ENCODE data around the gene JAKMIP1.

JAKMIP1 gene

GRCh38 chr4:6201580-6202091 lies 1.3 kb upstream of the JAKMIP1 start:
- DNase-seq (ENCODE audit: low read depth): no peak
- no peak overlapping the region for H3K4me3 ChIP-seq (ENCODE audit: low read length)
- no peak for TF ChIP-seq CTCF (IDR thresholded peaks at IDR 0.05; ENCODE audit: insufficient read depth, low read depth, low read length, missing control alignments)

GRCh38 chr4:6200922-6201362 lies 593 bp upstream of the JAKMIP1 start:
- TF ChIP-seq CTCF (IDR thresholded peaks at IDR 0.05; ENCODE audit: insufficient read depth, low read depth, low read length, missing control alignments): no peak
- H3K4me3 ChIP-seq (ENCODE audit: low read length): no peak overlapping the region
- no peak for DNase-seq (ENCODE audit: low read depth)

GRCh38 chr4:6199422-6199921 lies 877 bp downstream of the JAKMIP1 start:
- DNase-seq (ENCODE audit: low read depth): no peak
- H3K4me3 ChIP-seq (ENCODE audit: low read length): no peak overlapping the region
- TF ChIP-seq CTCF (IDR thresholded peaks at IDR 0.05; ENCODE audit: insufficient read depth, low read depth, low read length, missing control alignments): no peak

- no peak for TF ChIP-seq CTCF (IDR thresholded peaks at IDR 0.05; ENCODE audit: insufficient read depth, low read depth, low read length, missing control alignments)
- DNase-seq (ENCODE audit: low read depth): no peak
- H3K4me3 ChIP-seq (ENCODE audit: low read length): no peak overlapping the region
Observed at GRCh38 chr4:6198768-6199421, 1.5 kb downstream of the JAKMIP1 start.

DNA sequence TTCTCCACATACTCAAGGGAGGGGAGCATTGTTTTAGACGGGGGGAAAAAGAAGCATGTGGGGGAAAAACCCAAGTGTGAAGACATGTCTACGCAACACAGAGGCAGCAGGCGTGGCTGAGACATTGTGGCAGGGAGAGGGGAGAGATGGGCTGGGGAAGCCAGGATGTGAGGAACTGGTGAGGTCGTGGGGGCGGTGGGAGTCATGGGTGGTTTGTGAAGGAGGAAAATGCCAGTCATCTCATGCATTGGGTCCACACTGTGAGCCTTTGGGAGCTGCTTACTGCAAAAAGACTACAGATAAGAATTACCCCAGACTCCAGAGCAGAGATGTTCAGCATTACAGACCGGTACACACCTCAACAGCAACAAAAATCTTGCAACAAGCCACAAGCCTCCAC lies 2.1 kb downstream of the JAKMIP1 start:
- no peak for TF ChIP-seq CTCF (IDR thresholded peaks at IDR 0.05; ENCODE audit: insufficient read depth, low read depth, low read length, missing control alignments)

GRCh38 chr4:6197433-6198174 lies 2.7 kb downstream of the JAKMIP1 start:
- no peak for DNase-seq (ENCODE audit: low read depth)
- TF ChIP-seq CTCF (IDR thresholded peaks at IDR 0.05; ENCODE audit: insufficient read depth, low read depth, low read length, missing control alignments): no peak
- H3K4me3 ChIP-seq (ENCODE audit: low read length): no peak overlapping the region

More for the DNA sequence above, 2.1 kb downstream of the JAKMIP1 start:
- no peak for DNase-seq (ENCODE audit: low read depth)
- H3K4me3 ChIP-seq (ENCODE audit: low read length): no peak overlapping the region
